IPS DF 6.9 (cell line): ENCODE data around the gene STX2.

Experiments
- DNase-seq: peaks from one replicate; pipeline ENCODE4 v3.0.0-alpha.2; 2013; ENCODE audit warnings: low read depth, low spot score
- H3K27ac ChIP-seq: one replicate; pipeline ENCODE4 v1.5.1; 2013; ENCODE audit warnings: low read length, control low read depth
- H3K27me3 ChIP-seq: 2 replicates; pipeline ENCODE4 v1.6.1; 2013; ENCODE audit warnings: mild to moderate bottlenecking, low read length; ENCODE audit not compliant: control insufficient read depth, insufficient read depth
- H3K36me3 ChIP-seq: 2 replicates; pipeline ENCODE4 v1.6.1; 2013; ENCODE audit warnings: low read length; ENCODE audit not compliant: control insufficient read depth, insufficient read depth
- H3K4me1 ChIP-seq: 2 replicates; pipeline ENCODE4 v1.6.1; 2013; ENCODE audit warnings: low read length; ENCODE audit not compliant: control insufficient read depth, insufficient read depth
- H3K4me3 ChIP-seq: 2 replicates; pipeline ENCODE4 v1.5.1; 2013; ENCODE audit warnings: mild to moderate bottlenecking, low read length
- H3K9me3 ChIP-seq: 2 replicates; pipeline ENCODE4 v1.6.1; 2013; ENCODE audit warnings: low read length, inconsistent platforms; ENCODE audit not compliant: control insufficient read depth, insufficient read depth
- WGBS: extraction: QIAGEN DNeasy Blood & Tissue Kit; methylation state at CpG from one replicate; pipeline ENCODE4 v1.1.7; 2013; ENCODE audit warnings: mixed read lengths, missing lambda C conversion rate; ENCODE audit not compliant: insufficient read length, insufficient coverage; 5-methylcytosine and 5-hydroxymethylcytosine counted together

STX2 gene

GRCh38 chr12:130747867-130748740 lies 90.9 kb downstream of the STX2 start:
- Histone ChIP-seq H3K36me3 (no peaks in the 10 kb centered on the region), H3K4me1 (no peaks in the 10 kb centered on the region), H3K9me3 (peaks cover 1% of the 10 kb centered on the region; the same call in 1 of the 2 replicates), H3K27ac (no peak overlapping the region), H3K4me3 (no peak overlapping the region), H3K27me3 (no peaks in the 10 kb centered on the region)
- WGBS = no CpG with 5 or more reads among the region's 13 CpGs
- DNase-seq = peak; percentile 35

- no peak for DNase-seq
- Histone ChIP-seq H3K27ac (no peak overlapping the region), H3K4me1 (no peaks in the 10 kb centered on the region), H3K27me3 (no peaks in the 10 kb centered on the region), H3K9me3 (peaks cover 6% of the 10 kb centered on the region), H3K4me3 (no peak overlapping the region), H3K36me3 (no peaks in the 10 kb centered on the region)
- WGBS = no CpG with 5 or more reads among the region's 9 CpGs
Measured at GRCh38 chr12:130746546-130746945, 92.5 kb downstream of the STX2 start.

- peaks cover 6% of the 10 kb centered on the region for H3K9me3 ChIP-seq
- no peaks in the 10 kb centered on the region for H3K4me1 ChIP-seq
- 100% methylated on average over 1 of the region's 4 CpGs for WGBS
Measured at GRCh38 chr12:130745921-130746320, 93.1 kb downstream of the STX2 start.

GRCh38 chr12:130744274-130744673 lies 94.8 kb downstream of the STX2 start:
- Histone ChIP-seq H3K4me1 (no peaks in the 10 kb centered on the region), H3K36me3 (no peaks in the 10 kb centered on the region), H3K27me3 (no peaks in the 10 kb centered on the region), H3K9me3 (peaks cover 6% of the 10 kb centered on the region), H3K4me3 (no peak overlapping the region), H3K27ac (no peak overlapping the region)
- WGBS = no CpG with 5 or more reads among the region's 5 CpGs
- no peak for DNase-seq

More at GRCh38 chr12:130745921-130746320, 93.1 kb downstream of the STX2 start:
- no peak overlapping the region for H3K27ac ChIP-seq
- H3K36me3 ChIP-seq = no peaks in the 10 kb centered on the region
- no peak overlapping the region for H3K4me3 ChIP-seq
- H3K27me3 ChIP-seq = no peaks in the 10 kb centered on the region
- no peak for DNase-seq

- no peaks in the 10 kb centered on the region for H3K36me3 ChIP-seq
- whole genome bisulfite sequencing = no CpG with 5 or more reads among the region's 5 CpGs
- H3K9me3 ChIP-seq = peaks cover 6% of the 10 kb centered on the region
- H3K4me3 ChIP-seq = no peak overlapping the region
- no peak overlapping the region for H3K27ac ChIP-seq
- H3K27me3 ChIP-seq = no peaks in the 10 kb centered on the region
- no peak for DNase-seq
- no peaks in the 10 kb centered on the region for H3K4me1 ChIP-seq
Measured at GRCh38 chr12:130743606-130744005, 95.4 kb downstream of the STX2 start.

- Histone ChIP-seq H3K4me3 (no peak overlapping the region), H3K27me3 (no peaks in the 10 kb centered on the region), H3K36me3 (no peaks in the 10 kb centered on the region), H3K27ac (no peak overlapping the region), H3K9me3 (peaks cover 6% of the 10 kb centered on the region), H3K4me1 (no peaks in the 10 kb centered on the region)
- no CpG with 5 or more reads among the region's 2 CpGs for WGBS
- DNase-seq = no peak
Measured at GRCh38 chr12:130743176-130743575, 95.9 kb downstream of the STX2 start.

GRCh38 chr12:130742716-130743115 lies 96.3 kb downstream of the STX2 start:
- Histone ChIP-seq H3K4me1 (no peaks in the 10 kb centered on the region), H3K4me3 (no peak overlapping the region), H3K27ac (no peak overlapping the region), H3K36me3 (no peaks in the 10 kb centered on the region), H3K9me3 (peaks cover 8% of the 10 kb centered on the region), H3K27me3 (no peaks in the 10 kb centered on the region)
- WGBS = 100% methylated on average over 1 of the region's 1 CpG
- DNase-seq = no peak

DNA sequence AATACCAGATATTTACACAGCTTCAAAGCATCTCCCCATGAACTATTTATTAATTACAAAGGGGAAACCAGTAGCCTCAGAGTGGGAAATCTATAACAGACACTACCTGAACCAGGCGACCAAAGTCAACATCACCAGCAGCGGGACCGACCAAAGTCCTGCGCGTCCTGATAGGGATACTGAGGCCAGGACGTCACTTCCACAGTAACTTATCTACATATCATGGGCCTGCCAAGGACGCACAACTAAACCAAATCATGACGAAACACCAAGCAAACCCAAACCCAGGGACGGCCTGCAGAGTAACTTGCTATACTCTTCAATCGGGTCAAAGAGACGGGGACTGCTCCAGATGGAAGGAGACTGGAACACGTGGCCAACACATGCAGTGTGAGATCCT lies 96.9 kb downstream of the STX2 start:
- Histone ChIP-seq H3K36me3 (no peaks in the 10 kb centered on the region), H3K9me3 (peaks cover 11% of the 10 kb centered on the region), H3K27me3 (no peaks in the 10 kb centered on the region), H3K27ac (no peak overlapping the region), H3K4me1 (no peaks in the 10 kb centered on the region), H3K4me3 (no peak overlapping the region)
- DNase-seq = no peak
- WGBS = no CpG with 5 or more reads among the region's 12 CpGs
